ENCODE measurements around the gene OR5H2. TPM values are rescaled to one million over a fixed set of nuclear protein-coding genes. Genes with fewer than 3 reads are reported as not detected.

OR5H2 gene
- total and polyA plus RNA-seq, 2 experiments from 2014 or later: not detected

- Histone ChIP-seq H3K36me3 (no peaks in the 10 kb centered on the region), H3K4me3 (no peak overlapping the region), H3K27ac (no peak overlapping the region), H3K27me3 (no peaks in the 10 kb centered on the region), H3K9me3 (ENCODE audit: low read depth) (no peaks in the 10 kb centered on the region), H3K4me1 (ENCODE audit: low read depth) (no peaks in the 10 kb centered on the region)
- DNase-seq (ENCODE audit: low read depth in 1 of 2, low spot score in 1 of 2): no peak
- no peak for TF ChIP-seq CTCF (IDR thresholded peaks at IDR 0.05; ENCODE audit: low read depth, low read length)
Measured at GRCh38 chr3:98259707-98260106, 22.6 kb upstream of the OR5H2 start.

DNA sequence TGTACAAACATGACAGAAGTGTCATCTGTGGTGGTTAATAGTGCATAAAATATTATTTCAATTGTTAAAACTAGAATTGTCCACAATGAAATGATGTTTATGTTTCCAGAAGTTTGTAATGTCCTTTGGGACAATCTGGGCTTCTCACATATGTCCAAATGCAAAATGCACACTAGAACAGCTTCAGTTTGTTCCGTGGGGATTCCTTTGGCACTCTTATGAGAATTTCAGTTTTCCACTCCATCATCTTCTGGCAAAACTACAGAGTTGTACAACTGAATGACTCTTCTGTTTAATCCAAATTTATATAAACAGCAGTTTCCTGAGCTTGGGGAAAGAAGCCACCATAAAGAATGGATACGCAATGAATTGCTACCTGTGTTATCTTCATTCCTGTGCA is 20.3 kb upstream of the OR5H2 start:
- Histone ChIP-seq H3K9me3 (ENCODE audit: low read depth) (no peaks in the 10 kb centered on the region), H3K27me3 (no peaks in the 10 kb centered on the region), H3K36me3 (no peaks in the 10 kb centered on the region), H3K4me3 (no peak overlapping the region), H3K27ac (no peak overlapping the region), H3K4me1 (ENCODE audit: low read depth) (no peaks in the 10 kb centered on the region)
- TF ChIP-seq CTCF (IDR thresholded peaks at IDR 0.05; ENCODE audit: low read depth, low read length): no peak
- no peak for DNase-seq (ENCODE audit: low read depth in 1 of 2, low spot score in 1 of 2)

DNA sequence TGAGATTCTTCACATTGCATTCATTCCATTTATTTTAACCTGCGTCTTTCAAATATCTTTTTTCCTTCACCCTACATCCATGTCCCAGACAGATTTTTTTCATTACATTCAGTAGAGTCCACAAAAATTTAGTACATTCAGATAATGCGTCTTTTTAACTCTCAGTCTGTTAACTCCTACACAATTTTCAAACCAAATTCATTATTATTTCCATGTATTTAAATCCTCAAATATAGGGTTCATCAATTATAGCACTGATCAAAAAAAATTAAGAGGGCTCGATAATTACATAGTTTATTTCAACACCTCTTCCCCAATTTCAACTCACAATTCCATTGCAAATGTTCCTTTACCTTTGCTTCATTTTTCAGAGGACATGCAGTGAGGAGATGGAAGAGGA is 18.4 kb upstream of the OR5H2 start, which contains the start of gene OR5H6:
Gene OR5H6, plus strand, starts transcription at position 301 of the 400 bp plus-strand sequence. Its CDS starts 89 bp downstream, at position 390.
- Histone ChIP-seq H3K4me1 (ENCODE audit: low read depth) (no peaks in the 10 kb centered on the region), H3K27ac (no peak within 1 kb of the TSS), H3K36me3 (no peaks in the 10 kb centered on the region), H3K9me3 (ENCODE audit: low read depth) (no peaks in the 10 kb centered on the region), H3K4me3 (no peak within 1 kb of the TSS), H3K27me3 (no peaks in the 10 kb centered on the region)
- DNase-seq (ENCODE audit: low read depth in 1 of 2, low spot score in 1 of 2): no peak
- TF ChIP-seq CTCF (IDR thresholded peaks at IDR 0.05; ENCODE audit: low read depth, low read length): no peak

- no peak for TF ChIP-seq CTCF (IDR thresholded peaks at IDR 0.05; ENCODE audit: low read depth, low read length)
- H3K4me3 ChIP-seq: no peak overlapping the region
- no peaks in the 10 kb centered on the region for H3K36me3 ChIP-seq
- H3K27ac ChIP-seq: no peak overlapping the region
- H3K4me1 ChIP-seq (ENCODE audit: low read depth): no peaks in the 10 kb centered on the region
- no peaks in the 10 kb centered on the region for H3K27me3 ChIP-seq
- DNase-seq (ENCODE audit: low read depth in 1 of 2, low spot score in 1 of 2): no peak
- H3K9me3 ChIP-seq (ENCODE audit: low read depth): no peaks in the 10 kb centered on the region
Measured at GRCh38 chr3:98269846-98270245, 12.5 kb upstream of the OR5H2 start.

GRCh38 chr3:98272126-98272525 is 10.2 kb upstream of the OR5H2 start:
- TF ChIP-seq CTCF (IDR thresholded peaks at IDR 0.05; ENCODE audit: low read depth, low read length): no peak
- Histone ChIP-seq H3K4me1 (ENCODE audit: low read depth) (no peaks in the 10 kb centered on the region), H3K36me3 (no peaks in the 10 kb centered on the region)

DNA sequence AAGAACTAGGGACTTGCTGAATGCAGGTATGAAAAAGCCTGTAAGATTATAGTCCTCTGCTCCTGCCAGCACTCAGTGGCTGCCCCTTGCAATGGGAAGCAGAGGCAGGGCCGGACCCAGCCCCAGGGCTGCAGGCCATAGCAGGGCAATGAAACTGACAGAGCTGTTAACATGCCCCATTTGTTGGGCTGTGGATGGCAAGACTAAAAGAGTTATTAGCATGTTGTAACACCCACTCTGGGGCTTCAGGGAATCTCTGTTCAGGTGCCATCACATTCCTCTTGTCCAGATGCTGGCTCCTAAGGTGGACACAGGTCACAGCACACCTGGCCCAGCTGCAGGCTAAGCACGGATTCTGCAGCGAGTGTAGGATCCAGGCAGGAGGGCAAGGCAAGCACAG is 7.4 kb upstream of the OR5H2 start:
- no peaks in the 10 kb centered on the region for H3K36me3 ChIP-seq
- TF ChIP-seq CTCF (IDR thresholded peaks at IDR 0.05; ENCODE audit: low read depth, low read length): no peak
- no peak for DNase-seq (ENCODE audit: low read depth in 1 of 2, low spot score in 1 of 2)
- H3K4me1 ChIP-seq (ENCODE audit: low read depth): no peaks in the 10 kb centered on the region
- H3K4me3 ChIP-seq: no peak overlapping the region
- no peaks in the 10 kb centered on the region for H3K9me3 ChIP-seq (ENCODE audit: low read depth)
- no peak overlapping the region for H3K27ac ChIP-seq
- H3K27me3 ChIP-seq: no peaks in the 10 kb centered on the region

More at GRCh38 chr3:98272126-98272525, 10.2 kb upstream of the OR5H2 start:
- H3K9me3 ChIP-seq (ENCODE audit: low read depth): no peaks in the 10 kb centered on the region
- H3K27ac ChIP-seq: no peak overlapping the region
- no peak overlapping the region for H3K4me3 ChIP-seq
- DNase-seq (ENCODE audit: low read depth in 1 of 2, low spot score in 1 of 2): no peak
- no peaks in the 10 kb centered on the region for H3K27me3 ChIP-seq

Data from cardiac muscle cell (in vitro differentiated cells and primary cell).